ENCODE data around the gene BDNF. TPM values are rescaled to one million over a fixed set of nuclear protein-coding genes. Genes with fewer than 3 reads are reported as not detected.
"Not testable (repeated sequence)": the region's sequence is repeated elsewhere in the genome, so short reads cannot be mapped to it uniquely, and the experiment has no call there.

The BDNF gene
- total RNA-seq, 2 experiments from 2014 or later = not detected

DNA sequence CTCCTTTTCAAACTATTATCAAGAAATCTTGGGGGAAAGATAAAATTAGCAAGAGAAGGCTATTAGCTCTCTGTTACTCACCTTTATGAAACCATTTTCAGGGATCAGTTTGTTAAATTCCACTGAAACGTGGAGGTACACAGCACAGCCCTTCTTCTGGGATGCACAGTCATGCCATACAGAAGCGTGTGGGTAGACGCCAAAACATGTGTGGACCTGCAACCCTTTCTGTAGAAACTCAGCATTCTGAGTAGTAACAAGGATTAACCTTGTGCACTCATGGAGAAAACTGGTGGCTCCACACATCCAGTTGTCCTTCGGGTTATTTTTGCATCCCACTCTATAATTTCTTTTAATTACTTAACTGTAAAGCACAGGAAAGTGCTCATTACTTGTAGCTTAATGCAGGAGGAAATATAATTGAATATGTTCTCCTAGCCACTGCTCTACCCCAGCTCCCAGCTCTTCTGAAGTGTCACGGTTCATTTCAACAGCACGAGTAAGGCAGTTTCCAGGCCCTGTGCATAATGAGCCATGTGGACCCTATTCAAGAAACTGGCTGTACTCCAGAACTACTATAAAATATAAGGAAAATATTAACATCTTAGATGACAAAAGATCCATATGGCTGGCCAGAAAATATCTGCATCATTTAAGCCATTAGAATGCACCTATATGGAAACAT is 26.1 kb downstream of the BDNF start:
- no peak for DNase-seq
- POLR2A ChIA-PET = no interaction called here
- H3K36me3 Mint-ChIP-seq = no peaks in the 10 kb centered on the region
- H3K27ac Mint-ChIP-seq = no peak overlapping the region
- no peaks in the 10 kb centered on the region for H3K4me1 Mint-ChIP-seq
- H3K9me3 Mint-ChIP-seq = no peaks in the 10 kb centered on the region
- H3K27me3 Mint-ChIP-seq = no peaks in the 10 kb centered on the region
- no peak for ATAC-seq (ENCODE audit: low read depth)
- no peak overlapping the region for H3K4me3 Mint-ChIP-seq

DNA sequence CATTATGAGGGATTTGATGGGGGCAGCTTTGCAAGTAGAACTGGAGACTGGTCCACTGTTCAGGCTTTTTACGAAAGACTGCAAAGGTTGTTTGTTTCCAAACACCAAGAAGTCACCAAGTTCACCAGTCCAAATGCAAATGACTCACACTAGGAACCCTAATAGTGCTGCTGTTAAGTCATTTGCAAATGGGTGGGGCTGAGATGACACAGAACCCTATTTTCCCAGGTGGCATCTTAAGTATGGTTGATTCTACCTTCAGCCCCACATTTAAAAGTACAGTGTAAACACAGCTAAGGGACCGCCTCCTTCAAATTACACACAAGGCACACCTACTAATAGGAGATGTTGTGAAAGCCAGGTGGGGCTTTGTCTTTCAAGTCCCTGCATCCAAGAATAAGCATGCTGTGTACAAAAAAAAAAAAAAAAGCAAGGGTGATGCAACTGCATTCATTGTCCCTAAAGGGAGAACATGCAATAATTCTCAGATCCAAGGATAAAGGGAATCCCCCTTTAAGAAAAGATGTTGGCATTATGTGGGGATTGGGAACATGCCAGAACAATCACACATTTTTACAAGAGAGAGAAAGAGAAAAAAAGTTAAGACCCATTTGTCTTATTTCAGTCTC is 27.3 kb downstream of the BDNF start:
- no peak for DNase-seq
- H3K4me1 Mint-ChIP-seq = no peaks in the 10 kb centered on the region
- no peak for ATAC-seq (ENCODE audit: low read depth)
- no peaks in the 10 kb centered on the region for H3K27me3 Mint-ChIP-seq
- H3K36me3 Mint-ChIP-seq = no peaks in the 10 kb centered on the region
- no peak overlapping the region for H3K4me3 Mint-ChIP-seq
- POLR2A ChIA-PET = no interaction called here
- no peak overlapping the region for H3K27ac Mint-ChIP-seq
- H3K9me3 Mint-ChIP-seq = no peaks in the 10 kb centered on the region

DNA sequence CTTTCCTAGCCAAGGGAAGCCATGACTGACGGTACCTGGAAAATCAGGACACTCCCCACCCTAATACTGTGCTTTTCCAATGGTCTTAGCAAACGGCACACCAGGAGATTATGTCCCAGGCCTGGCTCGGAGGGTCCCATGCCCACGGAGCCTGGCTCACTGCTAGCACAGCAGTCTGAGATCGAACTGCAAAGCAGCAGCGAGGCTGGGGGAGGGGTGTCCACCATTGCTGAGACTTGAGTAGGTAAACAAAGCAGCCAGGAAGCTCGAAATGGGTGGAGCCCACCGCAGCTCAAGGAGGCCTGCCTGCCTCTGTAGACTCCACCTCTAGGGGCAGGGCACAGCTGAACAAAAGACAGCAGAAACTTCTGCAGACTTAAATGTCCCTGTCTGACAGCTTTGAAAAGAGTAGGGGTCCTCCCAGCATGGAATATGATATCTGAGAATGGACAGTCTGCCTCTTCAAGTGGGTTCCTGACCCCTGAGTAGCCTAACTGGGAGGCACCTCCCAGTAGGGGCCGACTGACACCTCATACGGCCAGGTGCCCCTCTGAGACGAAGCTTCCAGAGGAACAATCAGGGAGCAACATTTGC is 34.6 kb downstream of the BDNF start:
- H3K27ac Mint-ChIP-seq; H3K9me3 Mint-ChIP-seq; H3K4me3 Mint-ChIP-seq; H3K27me3 Mint-ChIP-seq; DNase-seq; H3K36me3 Mint-ChIP-seq; ATAC-seq (ENCODE audit: low read depth); POLR2A ChIA-PET; H3K4me1 Mint-ChIP-seq: not testable (repeated sequence)

DNA sequence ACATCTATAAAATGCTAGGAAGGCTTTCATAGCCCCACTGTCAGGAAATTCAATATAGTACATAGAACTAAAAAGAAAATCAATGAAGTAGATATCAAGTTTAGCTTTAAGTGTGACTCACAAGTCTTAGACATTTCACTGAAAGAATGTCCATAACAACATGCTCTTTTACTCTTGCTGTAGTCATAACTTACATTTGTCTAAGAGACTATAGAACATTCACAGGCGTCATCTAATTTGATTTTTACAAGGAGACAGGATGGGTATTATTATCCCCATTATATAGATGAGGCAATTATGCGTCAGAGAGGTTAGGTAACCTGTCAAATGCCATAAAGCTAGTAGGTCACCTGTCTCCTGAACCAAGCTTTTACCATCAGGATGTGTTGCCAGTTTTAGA is 36.9 kb downstream of the BDNF start:
- H3K27me3 Mint-ChIP-seq = no peaks in the 10 kb centered on the region
- no peak for DNase-seq
- POLR2A ChIA-PET = no interaction called here
- H3K36me3 Mint-ChIP-seq = no peaks in the 10 kb centered on the region
- no peak for ATAC-seq (ENCODE audit: low read depth)
- H3K4me1 Mint-ChIP-seq = no peaks in the 10 kb centered on the region
- H3K4me3 Mint-ChIP-seq = no peak overlapping the region
- peaks cover 5% of the 10 kb centered on the region for H3K9me3 Mint-ChIP-seq
- H3K27ac Mint-ChIP-seq = no peak overlapping the region

DNA sequence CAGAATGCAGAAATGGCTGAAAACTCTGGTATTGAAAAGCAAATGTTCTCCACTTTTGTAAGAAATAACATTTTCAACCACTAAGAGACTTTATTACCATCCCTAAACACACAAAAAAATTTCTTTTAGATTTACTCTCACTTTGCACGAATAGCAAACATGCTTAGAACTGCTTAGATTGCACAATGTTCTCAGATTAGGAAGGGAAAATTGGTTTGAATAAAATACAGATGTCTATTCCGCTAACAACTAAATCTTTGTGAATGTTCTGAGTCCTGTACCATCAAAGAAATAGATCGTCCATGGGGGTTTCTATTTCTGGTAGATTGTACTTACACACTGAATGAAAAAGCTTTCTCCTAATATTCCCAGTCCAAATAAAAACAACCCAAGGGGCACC is 40.1 kb downstream of the BDNF start:
- H3K4me1 Mint-ChIP-seq = no peaks in the 10 kb centered on the region
- no peaks in the 10 kb centered on the region for H3K36me3 Mint-ChIP-seq
- no peak overlapping the region for H3K4me3 Mint-ChIP-seq
- H3K9me3 Mint-ChIP-seq = peaks cover 5% of the 10 kb centered on the region
- H3K27ac Mint-ChIP-seq = no peak overlapping the region
- ATAC-seq (ENCODE audit: low read depth) (no peak), DNase-seq (no peak)
- POLR2A ChIA-PET = no interaction called here
- no peaks in the 10 kb centered on the region for H3K27me3 Mint-ChIP-seq

DNA sequence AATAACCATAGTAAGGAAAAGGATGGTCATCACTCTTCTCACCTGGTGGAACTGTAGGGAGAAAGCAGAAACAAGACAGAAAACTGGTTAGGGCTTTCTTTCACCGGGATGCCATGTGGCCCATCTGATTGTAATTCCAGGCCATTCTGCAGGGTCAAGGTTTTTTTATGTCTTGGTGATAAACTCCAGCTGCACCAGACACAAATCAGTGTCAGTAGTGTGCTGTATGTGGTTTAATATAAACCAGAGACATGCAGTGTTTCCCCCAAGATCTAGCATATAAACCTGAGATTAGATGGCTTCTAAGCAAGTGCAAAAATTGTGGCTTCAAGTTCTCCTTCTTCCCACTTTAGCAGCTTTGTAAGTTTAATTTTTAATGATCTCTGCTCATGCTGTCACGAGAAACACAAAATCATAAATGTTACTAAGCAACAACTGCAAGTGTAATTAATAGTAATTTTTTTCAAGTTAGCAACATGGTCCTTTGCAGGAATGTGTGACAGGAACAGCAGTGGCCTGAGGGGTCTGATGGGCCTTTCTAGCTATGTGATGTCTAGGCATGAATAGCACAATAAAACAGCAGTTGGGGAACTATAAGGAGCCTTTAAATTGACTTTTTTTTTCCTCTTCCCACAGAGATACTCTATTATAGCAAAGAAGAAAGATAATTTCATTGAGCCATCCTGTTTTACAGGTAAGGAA is 41.6 kb downstream of the BDNF start:
- DNase-seq = no peak
- Mint-ChIP-seq H3K27me3 (no peaks in the 10 kb centered on the region), H3K27ac (no peak overlapping the region), H3K4me1 (no peaks in the 10 kb centered on the region), H3K4me3 (no peak overlapping the region), H3K36me3 (no peaks in the 10 kb centered on the region), H3K9me3 (peaks cover 5% of the 10 kb centered on the region)
- no peak for ATAC-seq (ENCODE audit: low read depth)
- POLR2A ChIA-PET = no interaction called here

DNA sequence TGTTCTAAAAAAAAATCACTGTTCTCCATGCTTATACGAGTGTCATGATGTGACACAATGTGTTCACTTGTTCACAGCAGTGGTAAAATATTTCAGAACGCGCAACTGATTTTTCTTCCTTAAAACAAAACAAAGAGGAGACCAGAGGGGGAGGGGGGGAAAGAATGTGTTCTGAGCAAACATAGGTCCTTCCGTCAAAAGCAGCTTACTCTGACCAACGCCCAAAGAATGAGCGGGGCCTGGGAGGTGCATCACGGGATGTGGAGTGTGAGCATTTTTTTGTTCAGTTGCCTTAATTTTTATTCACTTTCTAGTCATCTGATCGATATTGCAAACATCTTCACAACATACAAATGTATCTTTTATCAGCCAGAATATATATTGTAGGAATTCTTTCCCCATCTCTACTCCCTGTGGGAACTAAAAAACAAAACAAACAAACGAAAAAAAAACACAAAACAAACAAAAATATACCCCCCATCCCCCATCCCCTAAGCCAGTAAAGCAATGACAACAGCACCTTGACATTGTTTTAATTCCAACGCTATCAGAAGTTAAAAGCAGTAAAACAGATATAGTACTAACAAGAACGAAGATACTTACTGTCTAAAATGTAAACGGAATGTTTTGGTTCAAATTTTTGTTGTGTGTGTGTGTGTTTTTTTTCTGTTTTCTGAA is 43.3 kb downstream of the BDNF start:
- Mint-ChIP-seq H3K27ac (no peak overlapping the region), H3K9me3 (peaks cover 5% of the 10 kb centered on the region), H3K4me3 (no peak overlapping the region), H3K36me3 (no peaks in the 10 kb centered on the region), H3K27me3 (no peaks in the 10 kb centered on the region), H3K4me1 (no peaks in the 10 kb centered on the region)
- POLR2A ChIA-PET = no interaction called here
- ATAC-seq (ENCODE audit: low read depth) (no peak), DNase-seq (no peak)

DNA sequence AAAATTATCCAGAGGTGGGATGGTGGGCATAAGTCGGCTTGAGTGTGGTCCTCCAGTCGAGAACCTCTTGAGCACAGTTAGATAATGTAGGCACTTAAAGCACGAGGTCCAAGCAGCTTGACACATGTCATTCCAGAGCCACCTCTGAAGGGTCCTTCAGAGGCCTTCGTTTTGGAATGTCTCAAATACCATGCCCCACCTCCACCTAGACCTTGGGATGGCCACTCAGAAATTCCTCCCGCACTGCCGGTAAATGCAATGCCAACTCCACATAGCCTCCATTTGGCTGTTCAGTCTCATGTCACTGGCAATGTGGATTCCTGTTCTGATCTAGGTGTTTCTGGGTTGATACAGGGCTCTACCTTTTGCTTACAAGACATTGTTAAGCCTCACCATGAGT is 43.9 kb downstream of the BDNF start:
- Mint-ChIP-seq H3K4me1 (no peaks in the 10 kb centered on the region), H3K9me3 (peaks cover under 1% of the 10 kb centered on the region), H3K27me3 (no peaks in the 10 kb centered on the region), H3K4me3 (no peak overlapping the region), H3K36me3 (no peaks in the 10 kb centered on the region), H3K27ac (no peak overlapping the region)
- DNase-seq (no peak), ATAC-seq (ENCODE audit: low read depth) (no peak)
- POLR2A ChIA-PET = no interaction called here

DNA sequence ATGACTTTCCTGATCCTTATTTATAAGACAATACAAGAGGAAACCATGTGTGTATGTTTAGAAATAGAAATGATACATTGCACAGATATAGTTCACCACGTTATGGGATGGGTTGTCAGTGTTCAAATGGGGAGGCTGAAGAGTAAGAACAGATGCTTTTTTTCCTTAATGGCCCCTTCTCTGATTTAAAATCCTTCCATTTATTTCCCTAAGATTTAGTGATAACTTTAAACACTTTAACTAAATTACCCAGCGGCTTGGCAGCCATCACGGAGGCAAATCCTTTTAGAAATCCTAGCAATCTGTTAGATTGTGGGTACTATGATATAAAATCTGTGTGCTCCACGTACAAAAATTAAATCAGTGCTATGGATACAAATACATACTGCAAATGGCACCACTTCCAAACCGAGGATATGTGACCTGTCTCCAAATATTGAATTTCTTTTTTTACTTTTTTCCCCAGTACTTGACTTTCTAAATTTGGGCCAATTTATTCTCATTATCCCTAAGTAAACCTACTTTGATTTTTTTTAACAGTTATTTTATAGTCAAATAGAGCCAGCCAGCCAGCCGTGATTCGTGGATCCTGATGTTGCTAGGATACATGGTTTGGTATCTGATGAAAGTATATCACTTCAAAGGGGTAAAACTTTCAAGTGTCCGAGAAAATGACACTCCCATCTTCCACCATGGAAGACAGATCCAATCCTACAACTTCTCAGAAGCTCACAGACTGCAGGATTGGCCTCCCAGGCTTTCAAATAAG is 46.1 kb downstream of the BDNF start:
- DNase-seq (no peak), ATAC-seq (ENCODE audit: low read depth) (no peak)
- POLR2A ChIA-PET = no interaction called here
- no peaks in the 10 kb centered on the region for H3K9me3 Mint-ChIP-seq
- H3K4me1 Mint-ChIP-seq = no peaks in the 10 kb centered on the region
- H3K4me3 Mint-ChIP-seq = no peak overlapping the region
- no peaks in the 10 kb centered on the region for H3K36me3 Mint-ChIP-seq
- H3K27ac Mint-ChIP-seq = no peak overlapping the region
- no peaks in the 10 kb centered on the region for H3K27me3 Mint-ChIP-seq

DNA sequence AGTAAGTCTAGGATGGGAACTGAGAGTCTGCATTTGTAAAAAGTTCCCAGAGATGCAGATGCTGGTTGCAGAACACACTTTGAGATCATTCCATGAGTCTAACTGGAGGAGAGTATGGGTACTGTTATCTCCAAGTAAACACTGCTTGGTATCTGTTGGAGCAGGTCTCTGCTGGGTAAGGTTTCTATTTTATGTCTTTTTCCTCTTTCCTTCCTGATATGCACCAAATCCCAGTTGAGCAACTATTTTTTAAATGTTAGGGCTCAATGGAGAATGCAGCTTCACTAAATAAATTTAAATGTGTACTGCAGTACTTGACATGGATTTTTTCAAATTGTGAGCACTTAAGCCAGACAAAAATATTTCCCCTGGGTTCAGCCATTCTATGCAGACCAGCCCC is 48.5 kb downstream of the BDNF start:
- no peaks in the 10 kb centered on the region for H3K36me3 Mint-ChIP-seq
- no peaks in the 10 kb centered on the region for H3K27me3 Mint-ChIP-seq
- DNase-seq = no peak
- ATAC-seq (ENCODE audit: low read depth) = no peak
- no peak overlapping the region for H3K27ac Mint-ChIP-seq
- H3K9me3 Mint-ChIP-seq = peaks cover 2% of the 10 kb centered on the region
- H3K4me3 Mint-ChIP-seq = no peak overlapping the region
- POLR2A ChIA-PET = no interaction called here
- no peaks in the 10 kb centered on the region for H3K4me1 Mint-ChIP-seq

DNA sequence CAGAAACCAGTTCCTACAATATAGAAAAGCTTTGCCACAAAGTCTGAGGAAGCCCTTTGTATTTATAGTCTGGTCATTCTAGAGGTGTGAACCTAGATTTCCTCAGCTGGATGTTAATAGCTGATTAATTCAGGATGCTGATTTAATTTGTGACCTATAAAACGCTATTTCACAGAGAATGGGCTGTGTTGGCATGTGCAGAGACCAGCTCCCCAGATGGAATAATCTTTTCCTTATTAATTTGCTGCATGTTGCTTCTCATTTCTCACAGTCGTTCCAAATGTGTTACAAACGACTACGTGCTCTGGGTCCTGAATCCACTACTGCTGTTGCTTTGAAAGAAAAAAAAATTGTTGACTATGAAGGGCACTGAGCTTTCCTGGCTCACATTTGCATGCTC is 49.3 kb downstream of the BDNF start:
- Mint-ChIP-seq H3K27ac (no peak overlapping the region), H3K4me1 (no peaks in the 10 kb centered on the region), H3K4me3 (no peak overlapping the region), H3K27me3 (no peaks in the 10 kb centered on the region), H3K36me3 (no peaks in the 10 kb centered on the region), H3K9me3 (peaks cover 2% of the 10 kb centered on the region)
- POLR2A ChIA-PET = no interaction called here
- DNase-seq (no peak), ATAC-seq (ENCODE audit: low read depth) (no peak)

DNA sequence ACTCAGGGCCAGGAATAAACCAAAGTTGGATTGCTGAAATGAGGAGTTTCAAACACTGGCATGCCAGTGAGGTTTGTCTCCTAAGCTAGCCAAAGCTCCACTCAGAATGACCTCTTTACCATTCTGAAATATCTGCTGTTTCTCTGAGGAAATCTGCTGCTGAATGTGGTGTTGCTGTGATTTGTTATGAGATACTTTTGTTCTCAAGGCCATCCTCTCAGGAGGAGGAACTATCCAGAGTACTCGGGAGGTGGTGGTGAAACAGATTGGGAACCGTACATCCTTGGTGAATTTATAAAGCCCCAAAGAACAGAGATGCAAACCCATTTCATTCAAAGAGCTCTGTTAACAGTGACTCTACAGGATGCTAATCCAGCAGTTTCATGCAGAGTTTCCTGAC is 50.5 kb downstream of the BDNF start:
- Mint-ChIP-seq H3K27ac (no peak overlapping the region), H3K9me3 (peaks cover 2% of the 10 kb centered on the region), H3K27me3 (no peaks in the 10 kb centered on the region), H3K36me3 (no peaks in the 10 kb centered on the region), H3K4me3 (no peak overlapping the region), H3K4me1 (no peaks in the 10 kb centered on the region)
- POLR2A ChIA-PET = no interaction called here
- ATAC-seq (ENCODE audit: low read depth) (no peak), DNase-seq (no peak)

DNA sequence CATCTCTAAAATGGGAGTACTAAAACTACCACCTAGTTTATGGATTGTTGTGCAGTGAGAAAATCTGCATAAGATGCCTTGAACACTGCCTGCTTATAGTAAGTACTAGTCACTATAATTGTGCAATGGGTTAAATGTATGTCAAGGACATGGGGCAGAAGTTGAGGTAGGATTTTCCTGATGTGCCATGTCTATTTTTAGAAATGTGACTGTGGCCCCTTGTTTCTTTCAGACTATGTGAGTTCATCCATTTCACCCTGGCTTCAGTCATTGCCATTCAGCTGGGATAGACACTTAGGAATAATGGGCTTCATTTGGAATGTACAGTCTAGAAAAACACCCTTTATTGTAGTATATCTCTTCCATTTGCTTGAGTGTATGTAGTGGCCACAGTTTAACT is 51.4 kb downstream of the BDNF start:
- H3K9me3 Mint-ChIP-seq = peaks cover 2% of the 10 kb centered on the region
- POLR2A ChIA-PET = no interaction called here
- H3K27me3 Mint-ChIP-seq = no peaks in the 10 kb centered on the region
- DNase-seq = no peak
- H3K36me3 Mint-ChIP-seq = no peaks in the 10 kb centered on the region
- no peak for ATAC-seq (ENCODE audit: low read depth)
- no peak overlapping the region for H3K27ac Mint-ChIP-seq
- no peaks in the 10 kb centered on the region for H3K4me1 Mint-ChIP-seq
- H3K4me3 Mint-ChIP-seq = no peak overlapping the region
